Fibroblast of lung (primary cell): ENCODE results near the gene PRELID3B. TPM values are rescaled to one million over a fixed set of nuclear protein-coding genes. Genes with fewer than 3 reads are reported as not detected.

Experiments
- DNase-seq, 2 donors: peaks; one replicate each; pipeline versions ENCODE4 v3.0.0 to v3.0.0-alpha.2; 2010; ENCODE audit warnings: low read depth in 2 of 2
- H2AFZ ChIP-seq: 2 replicates; pipeline ENCODE4 v1.5.1; 2012; ENCODE audit warnings: low read length, control low read depth, inconsistent platforms
- H3K27ac ChIP-seq: 2 replicates; pipeline ENCODE4 v1.5.1; 2011; ENCODE audit warnings: low read length, control low read depth; ENCODE audit not compliant: insufficient read depth
- H3K27me3 ChIP-seq: 2 replicates; pipeline ENCODE4 v1.5.1; 2011; ENCODE audit warnings: mild to moderate bottlenecking, low read length; ENCODE audit not compliant: control insufficient read depth, insufficient read depth
- H3K36me3 ChIP-seq: 2 replicates; pipeline ENCODE4 v1.5.1; 2011; ENCODE audit warnings: low read length; ENCODE audit not compliant: control insufficient read depth, insufficient read depth
- H3K4me1 ChIP-seq: 2 replicates; pipeline ENCODE4 v1.5.1; 2011; ENCODE audit warnings: low read length; ENCODE audit not compliant: control insufficient read depth, insufficient read depth; ENCODE audit errors: extremely low read depth
- H3K4me2 ChIP-seq: 2 replicates; pipeline ENCODE4 v1.5.1; 2011; ENCODE audit warnings: low read length, control low read depth; ENCODE audit not compliant: insufficient read depth; ENCODE audit errors: extremely low read depth
- H3K4me3 ChIP-seq, 4 experiments: fragments of 200-600 bp in 1 of 4; sonication (generic) in 1 of 4; replicated peaks in 1 of 4; 2 replicates each; pipeline ENCODE4 v1.5.1; 2011 to 2016; ENCODE audit warnings: low read length in 4 of 4, low read depth in 3 of 4, mild to moderate bottlenecking in 3 of 4, control low read depth in 2 of 4, inconsistent platforms in 1 of 4, mixed read lengths in 1 of 4; ENCODE audit not compliant: insufficient read depth in 1 of 4; ENCODE audit errors: control extremely low read depth in 1 of 4
- H3K79me2 ChIP-seq: 2 replicates; pipeline ENCODE4 v1.5.1; 2012; ENCODE audit warnings: mild to moderate bottlenecking, low read length, inconsistent platforms; ENCODE audit not compliant: control insufficient read depth, insufficient read depth
- H3K9ac ChIP-seq: 2 replicates; pipeline ENCODE4 v1.5.1; 2011; ENCODE audit warnings: mild to moderate bottlenecking, low read length, control low read depth; ENCODE audit not compliant: insufficient read depth
- H3K9me3 ChIP-seq: 2 replicates; pipeline ENCODE4 v1.5.1; 2012; ENCODE audit warnings: low read depth, low read length; ENCODE audit not compliant: control insufficient read depth, insufficient read depth
- H4K20me1 ChIP-seq: 2 replicates; pipeline ENCODE4 v1.5.1; 2011; ENCODE audit warnings: low read length; ENCODE audit not compliant: control insufficient read depth, insufficient read depth; ENCODE audit errors: extremely low read depth
- EZH2 ChIP-seq: IDR thresholded peaks from 2 replicates; pipeline ENCODE4 v1.5.1; 2012; ENCODE audit warnings: low read length, control low read depth, mild to moderate bottlenecking; ENCODE audit errors: missing control alignments
- polyA plus RNA-seq, 2 donors: library from polyadenylated mRNA; depleted of rRNA in 1 of 2; stranded (reverse) in 1 of 2; unstranded in 1 of 2; fragments of >200 nt; gene quantifications; 2 replicates each; pipeline ENCODE4 v1.2.1, GENCODE V29; 2011 to 2012; ENCODE audit warnings: missing spikeins in 1 of 2
- total RNA-seq: library from RNA; depleted of rRNA; stranded (reverse); fragments of >200 nt; gene quantifications from 2 replicates; pipeline ENCODE4 v1.2.1, GENCODE V29; 2014
- TF ChIP-seq, protein P1 (sequence below), 2 donors: IDR thresholded peaks in 1 of 2; conservative IDR thresholded peaks in 1 of 2; 1 replicate in 1 of 2; 2 replicates in 1 of 2; pipeline ENCODE4 v1.5.1; 2011 to 2012; ENCODE audit warnings: low read length in 2 of 2, control low read depth in 1 of 2, inconsistent platforms in 1 of 2, low read depth in 1 of 2, mild to moderate bottlenecking in 1 of 2

The PRELID3B gene
- total and polyA plus RNA-seq, 2 donors (not counting 1 experiment from before 2014, with no cell fraction given) = 64.5 to 127 TPM

DNA sequence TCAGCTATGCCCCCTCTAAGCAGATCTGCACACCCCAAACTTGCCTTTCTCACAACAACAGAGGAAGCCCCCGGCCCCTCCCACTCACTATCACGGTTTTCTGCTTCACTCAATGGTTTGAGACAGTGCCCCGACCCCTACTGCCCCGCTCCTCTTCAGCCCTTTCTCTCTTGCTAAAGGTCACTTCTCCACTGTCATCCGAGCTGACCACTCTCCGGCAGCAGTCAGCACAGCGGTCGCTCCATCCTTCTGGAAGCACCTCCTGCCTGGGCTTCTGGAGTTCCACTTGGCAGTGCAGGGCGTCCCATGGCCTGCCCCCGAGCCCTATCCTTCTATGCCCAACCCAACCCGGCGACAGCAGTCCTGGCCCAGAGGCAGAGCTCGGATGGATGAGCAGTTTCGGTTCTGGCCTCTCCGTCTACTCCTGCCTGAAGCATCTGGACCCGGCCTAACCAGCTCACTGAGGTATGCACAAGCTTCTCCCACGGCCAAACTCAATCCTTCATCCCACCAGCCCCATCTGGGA lies 39.6 kb downstream of the PRELID3B start:
- Histone ChIP-seq H2AFZ (no peak overlapping the region), H3K27me3 (no peaks in the 10 kb centered on the region), H3K4me3 (no peak overlapping the region), H3K4me1 (peaks cover 8% of the 10 kb centered on the region), H4K20me1 (no peaks in the 10 kb centered on the region), H3K79me2 (peaks cover 10% of the 10 kb centered on the region), H3K9ac (no peak overlapping the region), H3K36me3 (peaks cover 9% of the 10 kb centered on the region), H3K27ac (no peak overlapping the region), H3K4me2 (no peak overlapping the region), H3K9me3 (no peaks in the 10 kb centered on the region)
- TF ChIP-seq, protein P1, sequence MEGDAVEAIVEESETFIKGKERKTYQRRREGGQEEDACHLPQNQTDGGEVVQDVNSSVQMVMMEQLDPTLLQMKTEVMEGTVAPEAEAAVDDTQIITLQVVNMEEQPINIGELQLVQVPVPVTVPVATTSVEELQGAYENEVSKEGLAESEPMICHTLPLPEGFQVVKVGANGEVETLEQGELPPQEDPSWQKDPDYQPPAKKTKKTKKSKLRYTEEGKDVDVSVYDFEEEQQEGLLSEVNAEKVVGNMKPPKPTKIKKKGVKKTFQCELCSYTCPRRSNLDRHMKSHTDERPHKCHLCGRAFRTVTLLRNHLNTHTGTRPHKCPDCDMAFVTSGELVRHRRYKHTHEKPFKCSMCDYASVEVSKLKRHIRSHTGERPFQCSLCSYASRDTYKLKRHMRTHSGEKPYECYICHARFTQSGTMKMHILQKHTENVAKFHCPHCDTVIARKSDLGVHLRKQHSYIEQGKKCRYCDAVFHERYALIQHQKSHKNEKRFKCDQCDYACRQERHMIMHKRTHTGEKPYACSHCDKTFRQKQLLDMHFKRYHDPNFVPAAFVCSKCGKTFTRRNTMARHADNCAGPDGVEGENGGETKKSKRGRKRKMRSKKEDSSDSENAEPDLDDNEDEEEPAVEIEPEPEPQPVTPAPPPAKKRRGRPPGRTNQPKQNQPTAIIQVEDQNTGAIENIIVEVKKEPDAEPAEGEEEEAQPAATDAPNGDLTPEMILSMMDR (conservative IDR thresholded peaks at IDR 0.05 in 1 of 2, IDR thresholded peaks at IDR 0.05 in 1 of 2; ENCODE audit: low read depth in 1 of 2, low read length in 2 of 2) = no peak
- TF ChIP-seq EZH2 = no peak
- no peak for DNase-seq

- H3K9me3 ChIP-seq = no peaks in the 10 kb centered on the region
- H3K4me3 ChIP-seq = no peak overlapping the region
- H3K9ac ChIP-seq = no peak overlapping the region
- H3K4me1 ChIP-seq = peaks cover 8% of the 10 kb centered on the region
- TF ChIP-seq, protein P1 (conservative IDR thresholded peaks at IDR 0.05 in 1 of 2, IDR thresholded peaks at IDR 0.05 in 1 of 2; ENCODE audit: low read depth in 1 of 2, low read length in 2 of 2) = no peak
- no peak for TF ChIP-seq EZH2
- no peaks in the 10 kb centered on the region for H4K20me1 ChIP-seq
- no peak overlapping the region for H3K4me2 ChIP-seq
- H2AFZ ChIP-seq = no peak overlapping the region
- peaks cover 10% of the 10 kb centered on the region for H3K79me2 ChIP-seq
- no peak for DNase-seq
- no peak overlapping the region for H3K27ac ChIP-seq
- peaks cover 12% of the 10 kb centered on the region for H3K36me3 ChIP-seq
- H3K27me3 ChIP-seq = no peaks in the 10 kb centered on the region
Observed at GRCh38 chr20:59002388-59002787, 40.2 kb downstream of the PRELID3B start.

GRCh38 chr20:59001449-59002171 lies 41.0 kb downstream of the PRELID3B start:
- Histone ChIP-seq H3K27ac (no peak overlapping the region), H3K27me3 (no peaks in the 10 kb centered on the region), H3K9me3 (no peaks in the 10 kb centered on the region), H4K20me1 (no peaks in the 10 kb centered on the region), H3K4me3 (no peak overlapping the region), H3K4me2 (no peak overlapping the region), H3K36me3 (peaks cover 12% of the 10 kb centered on the region), H3K79me2 (peaks cover 9% of the 10 kb centered on the region), H3K4me1 (peaks cover 8% of the 10 kb centered on the region), H2AFZ (no peak overlapping the region), H3K9ac (no peak overlapping the region)
- TF ChIP-seq EZH2 = no peak
- TF ChIP-seq, protein P1 (conservative IDR thresholded peaks at IDR 0.05 in 1 of 2, IDR thresholded peaks at IDR 0.05 in 1 of 2; ENCODE audit: low read depth in 1 of 2, low read length in 2 of 2) = no peak
- no peak for DNase-seq
